ENCODE measurements around the gene STPG4. TPM values are rescaled to one million over a fixed set of nuclear protein-coding genes. Genes with fewer than 3 reads are reported as not detected.

Gene STPG4
- total RNA-seq, 1 donor from 2014 or later: 0.64 TPM

DNA sequence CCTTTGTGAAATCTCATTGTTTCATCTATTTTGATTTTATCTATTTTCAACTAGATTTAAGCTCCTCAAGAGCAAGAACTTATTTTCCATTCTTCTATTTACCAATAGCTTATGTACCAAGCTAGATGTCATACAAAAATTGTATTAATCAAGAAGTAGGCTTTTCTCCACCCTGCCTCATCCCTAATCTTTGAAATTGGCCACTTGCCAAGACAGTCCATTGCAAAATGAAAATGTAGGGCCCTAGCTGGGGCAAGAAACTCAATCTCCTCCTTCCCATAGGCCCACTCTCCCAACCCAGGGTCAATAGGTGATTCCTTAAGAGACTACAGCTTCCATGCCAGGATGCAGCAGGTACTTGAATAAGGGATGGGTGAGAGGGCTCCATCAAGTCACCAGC lies 39.3 kb upstream of the STPG4 start:
- Histone ChIP-seq H3K9me3 (ENCODE audit: insufficient read depth, low read depth, low read length) (no peaks in the 10 kb centered on the region), H3K4me3 (ENCODE audit: insufficient read depth, low read depth, low read length) (no peak overlapping the region), H3K36me3 (ENCODE audit: insufficient read depth, low read length) (no peaks in the 10 kb centered on the region), H4K20me1 (ENCODE audit: insufficient read depth, low read length) (no peaks in the 10 kb centered on the region), H3K4me2 (ENCODE audit: low read length) (no peak overlapping the region), H3K9ac (ENCODE audit: low read length) (no peak overlapping the region), H3K27me3 (ENCODE audit: insufficient read depth, low read length) (no peaks in the 10 kb centered on the region), H3K79me2 (ENCODE audit: insufficient read depth, low read length) (no peaks in the 10 kb centered on the region), H3K27ac (ENCODE audit: low read depth, low read length) (no peak overlapping the region), H2AFZ (ENCODE audit: low read depth, low read length) (no peak overlapping the region), H3K4me1 (ENCODE audit: insufficient read depth, low read length) (peaks cover 70% of the 10 kb centered on the region)
- Mint-ChIP-seq H3K9me3 (ENCODE audit: unreplicated experiment) (peaks cover 2% of the 10 kb centered on the region), H3K4me1 (ENCODE audit: low read depth, unreplicated experiment) (peaks cover 74% of the 10 kb centered on the region), H3K27me3 (ENCODE audit: low read depth, unreplicated experiment) (no peaks in the 10 kb centered on the region), H3K4me3 (ENCODE audit: unreplicated experiment) (no peak overlapping the region), H3K36me3 (ENCODE audit: low read depth, unreplicated experiment) (no peaks in the 10 kb centered on the region), H3K27ac (ENCODE audit: unreplicated experiment) (peak overlapping the region; percentile 88)
- FAIRE-seq (no peak), DNase-seq (ENCODE audit: low read depth) (no peak)
- no peak for TF ChIP-seq EZH2 (IDR thresholded peaks at IDR 0.05; ENCODE audit: insufficient read depth, low read length)
- TF ChIP-seq, protein P1, sequence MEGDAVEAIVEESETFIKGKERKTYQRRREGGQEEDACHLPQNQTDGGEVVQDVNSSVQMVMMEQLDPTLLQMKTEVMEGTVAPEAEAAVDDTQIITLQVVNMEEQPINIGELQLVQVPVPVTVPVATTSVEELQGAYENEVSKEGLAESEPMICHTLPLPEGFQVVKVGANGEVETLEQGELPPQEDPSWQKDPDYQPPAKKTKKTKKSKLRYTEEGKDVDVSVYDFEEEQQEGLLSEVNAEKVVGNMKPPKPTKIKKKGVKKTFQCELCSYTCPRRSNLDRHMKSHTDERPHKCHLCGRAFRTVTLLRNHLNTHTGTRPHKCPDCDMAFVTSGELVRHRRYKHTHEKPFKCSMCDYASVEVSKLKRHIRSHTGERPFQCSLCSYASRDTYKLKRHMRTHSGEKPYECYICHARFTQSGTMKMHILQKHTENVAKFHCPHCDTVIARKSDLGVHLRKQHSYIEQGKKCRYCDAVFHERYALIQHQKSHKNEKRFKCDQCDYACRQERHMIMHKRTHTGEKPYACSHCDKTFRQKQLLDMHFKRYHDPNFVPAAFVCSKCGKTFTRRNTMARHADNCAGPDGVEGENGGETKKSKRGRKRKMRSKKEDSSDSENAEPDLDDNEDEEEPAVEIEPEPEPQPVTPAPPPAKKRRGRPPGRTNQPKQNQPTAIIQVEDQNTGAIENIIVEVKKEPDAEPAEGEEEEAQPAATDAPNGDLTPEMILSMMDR (IDR thresholded peaks at IDR 0.05; ENCODE audit: insufficient read depth, low read depth, low read length): no peak

DNA sequence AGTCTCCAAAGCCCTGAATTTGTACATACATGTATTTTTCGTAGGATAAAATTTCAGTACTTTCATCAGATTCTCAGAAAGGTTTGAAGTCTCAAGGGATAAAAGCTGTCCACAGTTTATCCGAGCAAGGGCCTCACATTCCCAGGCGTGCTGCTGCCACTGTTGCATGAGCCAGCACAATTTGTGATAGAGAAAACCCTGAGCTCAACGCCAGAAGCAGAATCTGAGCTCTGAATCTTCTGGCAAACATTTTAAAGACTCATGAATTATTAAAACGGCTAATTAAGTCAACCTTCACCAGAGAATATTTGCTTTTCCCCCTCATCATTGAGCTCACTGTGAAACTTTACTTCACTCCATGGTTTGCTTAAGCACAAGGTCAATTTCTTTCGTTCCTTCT lies 38.5 kb upstream of the STPG4 start:
- peak overlapping the region; percentile 96 for H3K27ac ChIP-seq (ENCODE audit: low read depth, low read length)
- H3K79me2 ChIP-seq (ENCODE audit: insufficient read depth, low read length): no peaks in the 10 kb centered on the region
- DNase-seq (ENCODE audit: low read depth) (peak; percentile 32), FAIRE-seq (no peak)
- Mint-ChIP-seq H3K27me3 (ENCODE audit: low read depth, unreplicated experiment) (no peaks in the 10 kb centered on the region), H3K9me3 (ENCODE audit: unreplicated experiment) (peaks cover 2% of the 10 kb centered on the region), H3K4me1 (ENCODE audit: low read depth, unreplicated experiment) (peaks cover 72% of the 10 kb centered on the region), H3K4me3 (ENCODE audit: unreplicated experiment) (no peak overlapping the region), H3K27ac (ENCODE audit: unreplicated experiment) (peak overlapping the region; percentile 88), H3K36me3 (ENCODE audit: low read depth, unreplicated experiment) (no peaks in the 10 kb centered on the region)
- no peak overlapping the region for H3K4me3 ChIP-seq (ENCODE audit: insufficient read depth, low read depth, low read length)
- H3K27me3 ChIP-seq (ENCODE audit: insufficient read depth, low read length): no peaks in the 10 kb centered on the region
- no peak for TF ChIP-seq EZH2 (IDR thresholded peaks at IDR 0.05; ENCODE audit: insufficient read depth, low read length)
- TF ChIP-seq, protein P1 (IDR thresholded peaks at IDR 0.05; ENCODE audit: insufficient read depth, low read depth, low read length): no peak
- no peak overlapping the region for H2AFZ ChIP-seq (ENCODE audit: low read depth, low read length)
- peak overlapping the region; percentile 78 for H3K4me2 ChIP-seq (ENCODE audit: low read length)
- H3K9ac ChIP-seq (ENCODE audit: low read length): peak overlapping the region; percentile 76
- H4K20me1 ChIP-seq (ENCODE audit: insufficient read depth, low read length): no peaks in the 10 kb centered on the region
- H3K9me3 ChIP-seq (ENCODE audit: insufficient read depth, low read depth, low read length): no peaks in the 10 kb centered on the region
- H3K4me1 ChIP-seq (ENCODE audit: insufficient read depth, low read length): peaks cover 68% of the 10 kb centered on the region
- H3K36me3 ChIP-seq (ENCODE audit: insufficient read depth, low read length): no peaks in the 10 kb centered on the region

DNA sequence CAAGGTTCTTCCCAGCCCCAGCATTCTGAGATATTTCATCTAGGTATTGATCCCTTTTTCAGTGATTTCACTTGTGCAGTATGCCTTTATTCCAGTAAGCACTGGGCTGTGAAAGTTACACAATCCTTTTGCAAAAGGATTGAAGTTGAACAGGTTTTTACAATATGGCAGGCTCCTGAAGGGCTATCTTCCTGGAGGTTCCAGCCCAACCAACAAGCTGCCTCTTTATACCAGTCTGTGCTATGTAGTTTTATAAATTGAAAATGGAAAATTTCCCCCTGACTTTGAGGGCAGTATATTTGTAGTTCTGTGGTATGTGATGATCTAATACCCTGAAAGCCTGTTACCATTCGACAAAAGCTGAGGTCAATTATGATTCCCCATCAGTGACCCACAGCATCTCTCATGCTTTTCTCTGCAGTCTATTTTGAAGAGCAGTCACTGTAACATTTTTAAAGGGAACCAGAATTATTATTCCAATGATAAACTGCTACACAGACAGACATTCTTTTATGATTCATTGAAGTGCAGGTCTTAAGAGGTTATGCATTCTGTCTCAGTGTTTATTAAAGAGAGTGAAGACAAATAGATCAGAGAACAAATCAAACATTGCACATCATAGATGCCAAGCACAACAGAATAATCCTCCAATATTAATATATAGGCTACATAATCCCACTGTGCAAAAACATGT lies 35.2 kb upstream of the STPG4 start:
- Histone ChIP-seq H3K27ac (ENCODE audit: low read depth, low read length) (peak overlapping the region; percentile 96), H3K4me2 (ENCODE audit: low read length) (peak overlapping the region; percentile 78), H3K79me2 (ENCODE audit: insufficient read depth, low read length) (no peaks in the 10 kb centered on the region), H3K36me3 (ENCODE audit: insufficient read depth, low read length) (no peaks in the 10 kb centered on the region), H3K4me1 (ENCODE audit: insufficient read depth, low read length) (peaks cover 58% of the 10 kb centered on the region), H3K9me3 (ENCODE audit: insufficient read depth, low read depth, low read length) (no peaks in the 10 kb centered on the region), H4K20me1 (ENCODE audit: insufficient read depth, low read length) (no peaks in the 10 kb centered on the region), H3K4me3 (ENCODE audit: insufficient read depth, low read depth, low read length) (peak overlapping the region; percentile 18), H2AFZ (ENCODE audit: low read depth, low read length) (no peak overlapping the region), H3K27me3 (ENCODE audit: insufficient read depth, low read length) (no peaks in the 10 kb centered on the region), H3K9ac (ENCODE audit: low read length) (peak overlapping the region; percentile 76)
- DNase-seq (ENCODE audit: low read depth): peak; percentile 85
- Mint-ChIP-seq H3K27ac (ENCODE audit: unreplicated experiment) (peak overlapping the region; percentile 92), H3K9me3 (ENCODE audit: unreplicated experiment) (peaks cover 2% of the 10 kb centered on the region), H3K4me1 (ENCODE audit: low read depth, unreplicated experiment) (peaks cover 71% of the 10 kb centered on the region), H3K4me3 (ENCODE audit: unreplicated experiment) (peak overlapping the region; percentile 11), H3K36me3 (ENCODE audit: low read depth, unreplicated experiment) (no peaks in the 10 kb centered on the region), H3K27me3 (ENCODE audit: low read depth, unreplicated experiment) (no peaks in the 10 kb centered on the region)
- TF ChIP-seq EZH2 (IDR thresholded peaks at IDR 0.05; ENCODE audit: insufficient read depth, low read length): no peak
- TF ChIP-seq, protein P1 (IDR thresholded peaks at IDR 0.05; ENCODE audit: insufficient read depth, low read depth, low read length): no peak
- FAIRE-seq: no peak

Data from astrocyte (in vitro differentiated cells and primary cell).